Choroid plexus epithelial cell (primary cell): ENCODE results near the gene TMEM121B.
"Not testable (repeated sequence)": the region's sequence is repeated elsewhere in the genome, so short reads cannot be mapped to it uniquely, and the experiment has no call there.

ENCODE experiments used
- DNase-seq: peaks from one replicate; pipeline ENCODE4 v3.0.0-alpha.2; 2010; ENCODE audit warnings: low read depth
- H3K4me3 ChIP-seq: 2 replicates; pipeline ENCODE4 v1.5.1; 2011; ENCODE audit warnings: low read depth, mild to moderate bottlenecking, control low read depth, low read length, moderate library complexity
- TF ChIP-seq, protein P1 (sequence below): conservative IDR thresholded peaks from 2 replicates; pipeline ENCODE4 v1.5.1; 2011; ENCODE audit warnings: low read depth, mild to moderate bottlenecking, control low read depth, inconsistent platforms, low read length, moderate library complexity

The TMEM121B gene

DNA sequence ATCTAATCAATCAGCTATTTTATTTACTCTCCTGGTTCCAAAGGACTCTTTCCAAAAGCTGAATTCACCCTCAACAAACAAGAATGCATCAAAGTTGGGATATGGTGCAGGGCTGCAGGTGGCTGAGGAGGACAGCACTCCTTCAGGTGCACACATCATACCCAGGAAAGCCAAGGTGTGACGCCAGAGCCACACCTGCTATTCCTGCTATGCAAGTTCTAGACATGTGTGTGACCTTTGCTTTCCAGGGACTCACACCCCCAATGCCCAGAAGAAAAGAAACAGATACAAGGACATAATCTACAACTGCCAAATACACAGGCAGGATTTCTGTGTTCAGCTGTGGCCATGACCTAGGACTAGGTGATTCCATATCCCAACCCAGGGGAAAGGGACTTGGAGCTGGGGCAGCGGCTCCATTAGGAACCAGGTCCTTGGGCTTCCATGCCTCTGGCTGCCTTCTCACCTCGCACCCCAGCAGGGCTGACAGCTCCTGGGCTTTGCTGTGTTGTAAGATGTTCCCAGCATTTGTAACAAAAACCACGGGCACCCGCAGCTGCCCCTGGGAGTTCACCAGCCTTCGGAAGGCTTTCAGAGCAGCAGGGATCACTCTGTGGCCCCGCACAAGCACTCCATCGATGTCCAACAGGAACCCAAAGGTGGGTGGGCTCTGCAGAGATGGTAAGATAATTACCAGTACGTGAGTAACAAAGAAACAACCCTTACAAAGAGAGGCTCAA lies 28.1 kb upstream of the TMEM121B start:
- H3K4me3 ChIP-seq, result no peak overlapping the region
- no peak for DNase-seq
- TF ChIP-seq, protein P1, sequence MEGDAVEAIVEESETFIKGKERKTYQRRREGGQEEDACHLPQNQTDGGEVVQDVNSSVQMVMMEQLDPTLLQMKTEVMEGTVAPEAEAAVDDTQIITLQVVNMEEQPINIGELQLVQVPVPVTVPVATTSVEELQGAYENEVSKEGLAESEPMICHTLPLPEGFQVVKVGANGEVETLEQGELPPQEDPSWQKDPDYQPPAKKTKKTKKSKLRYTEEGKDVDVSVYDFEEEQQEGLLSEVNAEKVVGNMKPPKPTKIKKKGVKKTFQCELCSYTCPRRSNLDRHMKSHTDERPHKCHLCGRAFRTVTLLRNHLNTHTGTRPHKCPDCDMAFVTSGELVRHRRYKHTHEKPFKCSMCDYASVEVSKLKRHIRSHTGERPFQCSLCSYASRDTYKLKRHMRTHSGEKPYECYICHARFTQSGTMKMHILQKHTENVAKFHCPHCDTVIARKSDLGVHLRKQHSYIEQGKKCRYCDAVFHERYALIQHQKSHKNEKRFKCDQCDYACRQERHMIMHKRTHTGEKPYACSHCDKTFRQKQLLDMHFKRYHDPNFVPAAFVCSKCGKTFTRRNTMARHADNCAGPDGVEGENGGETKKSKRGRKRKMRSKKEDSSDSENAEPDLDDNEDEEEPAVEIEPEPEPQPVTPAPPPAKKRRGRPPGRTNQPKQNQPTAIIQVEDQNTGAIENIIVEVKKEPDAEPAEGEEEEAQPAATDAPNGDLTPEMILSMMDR, result no peak

DNA sequence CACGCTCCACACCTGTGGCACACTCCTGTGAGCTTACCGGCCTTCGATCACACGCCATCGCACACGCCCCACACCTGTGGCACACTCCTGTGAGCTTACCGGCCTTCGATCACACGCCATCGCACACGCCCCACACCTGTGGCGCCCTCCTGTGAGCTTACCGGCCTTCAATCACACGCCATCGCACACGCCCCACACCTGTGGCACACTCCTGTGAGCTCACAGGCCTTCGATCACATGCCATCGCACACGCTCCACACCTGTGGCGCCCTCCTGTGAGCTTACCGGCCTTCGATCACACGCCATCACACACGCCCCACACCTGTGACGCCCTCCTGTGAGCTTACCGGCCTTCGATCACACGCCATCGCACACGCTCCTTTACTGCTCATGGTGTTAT lies 26.3 kb upstream of the TMEM121B start:
- DNase-seq, H3K4me3 ChIP-seq: not testable (repeated sequence)

DNA sequence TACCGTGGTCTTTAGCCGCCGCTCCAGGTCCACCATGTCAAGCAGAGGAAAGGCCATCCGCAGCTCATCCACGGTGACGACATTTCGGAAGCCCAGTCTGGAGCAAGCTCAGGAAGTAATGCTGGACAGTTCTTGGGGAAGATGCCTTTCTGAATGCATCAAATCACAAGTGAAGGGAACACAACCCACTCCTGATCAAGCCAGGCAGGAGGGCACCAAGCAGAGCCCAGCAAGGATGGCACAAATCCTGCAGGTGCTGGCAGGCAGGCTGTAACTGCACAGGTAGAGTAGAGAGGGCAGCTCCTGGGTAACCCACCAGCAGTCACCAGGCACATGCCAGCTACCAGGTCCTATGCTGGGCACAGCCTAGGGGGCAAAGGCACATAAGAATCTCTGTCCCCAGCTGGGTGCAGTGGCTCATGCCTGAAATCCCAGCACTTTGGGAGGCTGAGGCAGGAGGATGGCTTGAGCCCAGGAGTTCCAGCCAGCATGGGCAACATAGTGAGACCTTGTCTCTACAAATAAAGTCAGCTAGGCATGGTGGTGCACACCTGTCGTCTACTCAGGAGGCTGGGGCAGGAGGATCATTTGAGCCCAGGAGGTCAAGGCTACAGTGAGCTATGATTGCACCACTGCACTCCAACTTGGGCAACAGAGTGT lies 24.0 kb upstream of the TMEM121B start:
- DNase-seq, result no peak
- TF ChIP-seq, protein P1, result no peak
- no peak overlapping the region for H3K4me3 ChIP-seq

DNA sequence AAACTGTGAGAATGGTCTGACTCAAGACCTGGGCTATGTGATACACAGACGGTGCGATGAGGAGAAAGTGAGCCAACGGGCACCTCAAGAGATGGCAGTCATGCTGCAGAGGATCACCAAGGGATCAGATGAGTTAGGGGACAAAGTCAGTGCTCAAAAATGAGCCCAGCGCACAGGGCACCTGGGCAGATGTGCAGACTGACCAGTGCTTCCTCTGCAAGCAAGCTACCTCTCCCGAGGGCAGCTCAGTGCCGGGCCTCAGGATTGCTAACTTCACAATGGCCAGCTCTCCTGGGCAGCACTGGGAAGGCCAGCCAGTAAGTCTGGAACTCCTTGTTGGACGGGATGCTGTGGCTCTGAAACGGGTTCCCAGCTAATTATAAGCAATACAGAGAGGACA lies 22.7 kb upstream of the TMEM121B start:
- no peak overlapping the region for H3K4me3 ChIP-seq
- TF ChIP-seq, protein P1, result no peak
- DNase-seq, result no peak

DNA sequence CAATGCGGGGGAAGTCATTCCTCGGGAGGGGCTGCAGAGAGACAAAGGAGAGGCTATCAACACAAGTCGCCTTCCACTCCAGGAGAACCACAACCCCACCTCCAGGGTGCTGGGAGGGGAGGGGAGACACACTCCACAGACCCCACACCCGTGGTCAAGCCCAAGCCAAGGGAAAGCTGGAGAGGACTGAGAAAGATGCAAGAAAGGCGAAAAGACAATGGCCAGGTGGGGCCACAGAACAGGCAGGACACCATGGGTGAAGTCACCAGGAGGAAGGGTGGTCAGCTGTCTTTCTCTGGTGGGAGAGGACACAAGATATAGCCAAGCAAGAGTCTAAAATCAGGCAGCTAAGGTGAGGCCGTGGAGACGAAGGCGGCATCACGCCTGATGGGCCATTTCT lies 21.9 kb upstream of the TMEM121B start:
- no peak for DNase-seq
- TF ChIP-seq, protein P1, result no peak
- H3K4me3 ChIP-seq, result no peak overlapping the region

DNA sequence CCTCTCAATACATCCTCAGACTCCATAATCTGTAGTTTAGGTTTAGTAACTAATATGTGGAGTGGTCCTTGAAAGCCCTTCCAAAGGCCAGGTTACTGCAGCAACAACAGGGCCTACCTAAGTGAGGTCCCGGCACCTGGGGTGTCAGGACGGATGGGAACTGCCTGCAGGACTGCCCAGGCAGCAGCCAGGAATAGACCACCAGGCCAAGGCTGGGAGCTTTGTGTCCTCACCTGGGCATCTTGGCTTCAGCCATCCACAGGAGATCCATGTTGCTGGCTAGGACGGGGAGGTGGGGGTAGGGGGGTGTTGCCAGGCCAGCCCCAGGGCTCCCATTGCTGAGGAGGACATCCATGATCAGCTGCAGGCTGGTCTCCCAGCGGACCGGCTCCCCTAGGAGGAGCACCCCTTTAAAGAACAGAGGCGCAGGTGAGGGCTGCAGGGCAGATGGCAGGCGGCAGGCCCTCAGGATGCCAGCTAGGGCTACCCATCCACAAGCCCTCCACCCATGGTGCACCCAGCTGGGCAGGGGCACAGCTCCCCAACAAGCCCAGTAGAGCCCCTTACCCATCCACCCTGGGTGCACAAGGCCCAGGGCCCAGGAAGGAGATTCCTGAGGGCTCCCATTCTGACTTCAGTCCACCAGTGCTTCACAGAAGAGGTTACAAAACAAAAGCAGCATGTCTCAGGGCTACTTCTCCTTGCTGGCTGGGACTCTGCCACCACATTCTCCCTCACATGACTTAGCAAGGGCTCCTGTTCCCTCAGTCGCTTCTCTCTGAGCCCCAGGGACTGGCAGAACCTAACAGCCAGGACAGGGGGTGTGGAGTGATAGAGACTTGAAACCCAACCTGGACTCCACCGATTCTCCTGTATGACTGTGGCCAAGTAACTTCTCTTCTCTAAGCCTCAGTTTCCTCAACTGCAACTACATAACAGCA lies 19.9 kb upstream of the TMEM121B start:
- H3K4me3 ChIP-seq, result no peak overlapping the region
- no peak for DNase-seq
- TF ChIP-seq, protein P1, result no peak

DNA sequence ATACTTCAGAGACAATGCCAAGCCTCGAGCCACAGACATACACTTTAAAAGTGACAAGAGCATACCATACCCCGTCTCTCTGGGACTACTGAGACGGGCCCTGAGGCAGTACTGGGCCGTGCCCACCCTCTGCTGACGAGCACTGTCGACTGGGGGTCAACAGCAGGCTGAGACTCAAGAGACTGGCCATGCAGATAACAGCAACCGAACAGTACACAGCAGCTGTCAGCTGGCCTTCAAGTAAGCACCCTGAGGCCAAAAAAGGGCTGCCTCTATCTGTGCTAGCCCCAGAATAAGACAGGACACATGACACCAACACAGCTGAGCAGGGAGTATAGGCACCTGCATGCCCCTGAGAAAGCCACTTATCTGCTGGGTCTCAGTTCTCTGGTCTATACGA lies 18.9 kb upstream of the TMEM121B start:
- TF ChIP-seq, protein P1, result no peak
- no peak overlapping the region for H3K4me3 ChIP-seq
- no peak for DNase-seq
